Peyer's patch (tissue), 4 donors: ENCODE measurements around the gene CERS6. TPM values are rescaled to one million over a fixed set of nuclear protein-coding genes. Genes with fewer than 3 reads are reported as not detected.

ENCODE experiments used
- DNase-seq, 3 donors: peaks; one replicate each; pipeline ENCODE4 v3.0.0-alpha.2; 2017 to 2019
- H3K27ac ChIP-seq, 4 donors: fragments of 200-600 bp; sonication (generic); one replicate each; pipeline ENCODE4 v1.5.1; 2016 to 2019
- H3K27me3 ChIP-seq, 2 donors: fragments of 200-600 bp; sonication (generic); one replicate each; pipeline ENCODE4 v1.5.1; 2019
- H3K36me3 ChIP-seq, 3 donors: fragments of 200-600 bp; sonication (generic); one replicate each; pipeline ENCODE4 v1.5.1; 2016 to 2019
- H3K4me1 ChIP-seq, 4 donors: fragments of 200-600 bp; sonication (generic); one replicate each; pipeline ENCODE4 v1.5.1; 2016 to 2019
- H3K4me3 ChIP-seq, 4 donors: fragments of 200-600 bp; sonication (generic); 1 replicate in 3 of 4; 2 replicates in 1 of 4; pipeline ENCODE4 v1.5.1; 2016 to 2019; ENCODE audit warnings: mild to moderate bottlenecking in 1 of 4
- H3K9me3 ChIP-seq, 4 donors: fragments of 200-600 bp; sonication (generic); one replicate each; pipeline ENCODE4 v1.5.1; 2016 to 2019; ENCODE audit warnings: mild to moderate bottlenecking in 1 of 4
- POLR2A ChIP-seq, 2 donors: fragments of 450-650 bp; IDR thresholded peaks; one replicate each; pipeline ENCODE4 v1.5.1; 2017; ENCODE audit warnings: antibody characterized with exemption in 2 of 2, mild to moderate bottlenecking in 2 of 2, moderate library complexity in 2 of 2
- total RNA-seq, 4 donors: library from RNA; depleted of rRNA; stranded (reverse); fragments of >200 nt; gene quantifications; one replicate each; pipeline ENCODE4 v1.1.0, GENCODE V29; 2016
- TF ChIP-seq, protein P1 (sequence below), 6 experiments: fragments of 450-650 bp in 4 of 6; fragments of 200-600 bp in 2 of 6; sonication (generic) in 1 of 6; IDR thresholded peaks; one replicate each; pipeline ENCODE4 v1.5.1; 2017 to 2019; ENCODE audit warnings: antibody characterized with exemption in 6 of 6, mild to moderate bottlenecking in 3 of 6, moderate library complexity in 1 of 6

Gene CERS6
- total RNA-seq, 4 donors from 2014 or later, result 28.1 to 110 (median 96.7) TPM

DNA sequence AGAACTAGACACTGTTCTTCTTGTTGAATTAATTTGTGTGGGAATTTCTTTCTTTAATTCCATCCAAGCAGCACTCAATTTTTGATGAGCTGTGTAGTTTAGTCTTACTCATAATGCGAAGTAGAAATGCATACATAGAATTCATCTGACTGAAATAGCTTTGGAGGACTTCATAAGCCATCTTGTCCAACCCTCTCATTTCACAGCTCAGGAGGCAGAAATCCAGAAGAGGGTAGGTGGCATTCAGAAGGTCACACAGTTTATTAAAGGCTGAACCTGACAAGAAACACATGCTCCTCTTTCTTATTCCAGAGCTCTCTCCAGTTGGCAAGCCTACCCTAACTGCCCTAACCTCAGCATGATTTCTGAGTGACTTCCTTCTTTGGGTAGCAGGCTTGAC is 177.1 kb downstream of the CERS6 start:
- peaks cover 0 to 29% (median 0%) of the 10 kb centered on the region in 4 donors for H3K4me1 ChIP-seq
- H3K27ac ChIP-seq, result peak overlapping the region in 2 of 4 donors; percentile 72 to 76

DNA sequence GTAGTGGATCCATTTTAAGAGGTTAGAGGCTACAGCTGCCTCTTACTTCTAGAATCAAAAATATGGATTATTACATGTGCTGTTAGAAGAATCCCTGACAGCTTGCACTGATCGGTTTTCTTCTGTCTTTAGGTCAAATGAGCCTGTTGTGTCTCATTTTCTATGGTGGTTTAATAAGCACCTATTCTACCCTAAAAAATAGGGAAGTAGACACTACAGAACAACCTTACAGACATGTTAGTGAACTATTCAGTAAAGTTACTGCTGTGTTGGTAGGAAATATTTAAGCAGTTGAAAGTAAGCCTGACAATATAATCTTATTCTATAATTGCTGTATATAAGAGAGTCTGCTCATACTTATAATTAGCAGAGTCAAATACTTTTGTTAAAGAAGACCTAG is 177.8 kb downstream of the CERS6 start:
- DNase-seq, result no peak
- H3K27me3 ChIP-seq, result no peaks in the 10 kb centered on the region
- no peaks in the 10 kb centered on the region for H3K9me3 ChIP-seq
- TF ChIP-seq, protein P1, sequence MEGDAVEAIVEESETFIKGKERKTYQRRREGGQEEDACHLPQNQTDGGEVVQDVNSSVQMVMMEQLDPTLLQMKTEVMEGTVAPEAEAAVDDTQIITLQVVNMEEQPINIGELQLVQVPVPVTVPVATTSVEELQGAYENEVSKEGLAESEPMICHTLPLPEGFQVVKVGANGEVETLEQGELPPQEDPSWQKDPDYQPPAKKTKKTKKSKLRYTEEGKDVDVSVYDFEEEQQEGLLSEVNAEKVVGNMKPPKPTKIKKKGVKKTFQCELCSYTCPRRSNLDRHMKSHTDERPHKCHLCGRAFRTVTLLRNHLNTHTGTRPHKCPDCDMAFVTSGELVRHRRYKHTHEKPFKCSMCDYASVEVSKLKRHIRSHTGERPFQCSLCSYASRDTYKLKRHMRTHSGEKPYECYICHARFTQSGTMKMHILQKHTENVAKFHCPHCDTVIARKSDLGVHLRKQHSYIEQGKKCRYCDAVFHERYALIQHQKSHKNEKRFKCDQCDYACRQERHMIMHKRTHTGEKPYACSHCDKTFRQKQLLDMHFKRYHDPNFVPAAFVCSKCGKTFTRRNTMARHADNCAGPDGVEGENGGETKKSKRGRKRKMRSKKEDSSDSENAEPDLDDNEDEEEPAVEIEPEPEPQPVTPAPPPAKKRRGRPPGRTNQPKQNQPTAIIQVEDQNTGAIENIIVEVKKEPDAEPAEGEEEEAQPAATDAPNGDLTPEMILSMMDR (IDR thresholded peaks at IDR 0.05), result no peak
- no peak for TF ChIP-seq POLR2A (IDR thresholded peaks at IDR 0.05)
- no peak overlapping the region for H3K4me3 ChIP-seq
- H3K36me3 ChIP-seq, result no peaks in the 10 kb centered on the region
- H3K27ac ChIP-seq, result peak overlapping the region in 2 of 4 donors; percentile 70 to 76
- H3K4me1 ChIP-seq, result peaks cover 0 to 32% (median 0%) of the 10 kb centered on the region in 4 donors

More for the DNA sequence above, 177.1 kb downstream of the CERS6 start:
- Histone ChIP-seq H3K36me3 (no peaks in the 10 kb centered on the region), H3K27me3 (no peaks in the 10 kb centered on the region), H3K4me3 (no peak overlapping the region), H3K9me3 (no peaks in the 10 kb centered on the region)
- DNase-seq, result no peak
- TF ChIP-seq, protein P1 (IDR thresholded peaks at IDR 0.05), result no peak
- no peak for TF ChIP-seq POLR2A (IDR thresholded peaks at IDR 0.05)

DNA sequence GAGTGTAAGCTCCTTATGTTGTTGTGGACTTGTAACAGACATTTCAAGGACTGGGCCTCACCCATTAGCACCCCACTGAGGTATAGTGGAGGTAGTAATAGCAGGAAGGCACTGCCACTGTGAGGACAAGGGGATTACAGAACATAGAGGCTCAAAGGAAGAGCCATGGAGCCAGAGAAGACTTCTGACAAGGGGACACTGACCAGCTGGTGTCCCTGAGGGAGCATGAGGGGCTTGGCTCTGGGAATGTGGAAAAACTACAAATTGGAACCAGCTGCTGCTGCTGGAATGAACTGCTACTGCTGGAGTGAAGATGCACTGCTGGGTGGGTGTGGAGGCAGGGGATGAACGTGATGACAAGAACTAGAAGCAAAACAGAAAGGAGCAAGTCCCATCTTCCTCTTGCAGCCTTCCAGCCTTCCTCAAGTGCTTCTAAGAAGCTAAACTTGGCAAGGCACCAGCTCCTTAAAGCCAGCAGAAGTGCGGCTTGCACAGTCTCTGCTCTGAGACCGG is 179.0 kb downstream of the CERS6 start:
- Histone ChIP-seq H3K36me3 (no peaks in the 10 kb centered on the region), H3K4me1 (peaks cover 0 to 41% (median 0%) of the 10 kb centered on the region in 4 donors), H3K9me3 (no peaks in the 10 kb centered on the region), H3K27me3 (no peaks in the 10 kb centered on the region), H3K4me3 (no peak overlapping the region), H3K27ac (peak overlapping the region in 3 of 4 donors; percentile 30 to 76 (median 70))
- DNase-seq, result peak in 2 of 3 donors; percentile 54 to 64
- TF ChIP-seq POLR2A (IDR thresholded peaks at IDR 0.05), result no peak
- TF ChIP-seq, protein P1 (IDR thresholded peaks at IDR 0.05), result no peak

DNA sequence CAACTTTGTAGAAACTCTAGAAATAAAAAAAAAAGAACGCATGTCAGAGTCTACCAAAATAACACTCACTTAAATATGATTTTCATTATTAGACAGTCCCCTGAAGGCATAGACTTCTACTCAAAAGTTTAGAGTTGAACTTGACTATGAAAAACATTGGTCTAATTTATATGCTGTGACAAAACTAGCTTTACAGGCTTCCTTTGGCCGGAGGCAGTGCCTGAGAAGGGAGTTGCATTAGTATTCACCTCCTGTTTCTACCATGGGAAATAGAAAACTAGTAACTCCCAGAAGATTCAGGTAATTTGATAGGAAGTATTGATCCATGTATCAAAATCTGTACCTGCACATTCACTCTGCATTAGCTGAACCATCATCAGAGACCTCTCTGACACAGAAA is 182.9 kb downstream of the CERS6 start:
- DNase-seq, result no peak
- TF ChIP-seq, protein P1 (IDR thresholded peaks at IDR 0.05), result no peak
- no peak for TF ChIP-seq POLR2A (IDR thresholded peaks at IDR 0.05)
- Histone ChIP-seq H3K4me3 (no peak overlapping the region), H3K27me3 (no peaks in the 10 kb centered on the region), H3K4me1 (peaks cover 0 to 28% (median 0%) of the 10 kb centered on the region in 4 donors), H3K36me3 (no peaks in the 10 kb centered on the region), H3K9me3 (no peaks in the 10 kb centered on the region), H3K27ac (peak overlapping the region in 2 of 4 donors; percentile 68 to 77)

DNA sequence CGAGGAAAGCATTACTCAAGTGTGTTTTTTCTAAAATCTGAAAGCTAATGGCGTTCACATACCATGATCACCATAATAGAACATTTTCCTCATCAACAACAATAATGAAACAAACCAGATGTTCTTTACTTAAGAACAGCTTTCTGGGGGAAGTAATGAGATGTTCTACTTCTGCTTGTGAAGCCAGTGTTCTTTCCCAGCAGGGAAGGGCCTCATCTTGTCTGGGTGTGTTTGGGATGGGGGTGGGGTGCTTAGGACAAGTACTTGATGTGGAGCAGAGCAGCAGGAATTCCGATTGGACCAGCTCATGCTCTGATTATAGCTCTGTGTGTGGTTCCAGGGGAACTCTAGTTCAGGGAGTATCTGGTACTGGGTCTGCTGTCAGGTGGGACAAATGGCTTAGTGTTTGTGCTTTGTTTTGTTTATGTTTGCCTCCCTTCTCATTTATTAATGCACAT is 183.4 kb downstream of the CERS6 start:
- no peaks in the 10 kb centered on the region for H3K27me3 ChIP-seq
- peak in 1 of 2 donors; percentile 23 for TF ChIP-seq POLR2A (IDR thresholded peaks at IDR 0.05)
- TF ChIP-seq, protein P1 (IDR thresholded peaks at IDR 0.05), result peak in 1 of 6 experiments; percentile 1
- peak in 2 of 3 donors; percentile 54 to 85 for DNase-seq
- no peaks in the 10 kb centered on the region for H3K36me3 ChIP-seq
- H3K9me3 ChIP-seq, result no peaks in the 10 kb centered on the region
- no peak overlapping the region for H3K4me3 ChIP-seq
- H3K27ac ChIP-seq, result peak overlapping the region in 2 of 4 donors; percentile 68 to 77
- peaks cover 0 to 24% (median 0%) of the 10 kb centered on the region in 4 donors for H3K4me1 ChIP-seq
